M059J (cell line): Measurements from ENCODE around the gene GCNT2. TPM values are rescaled to one million over a fixed set of nuclear protein-coding genes. Genes with fewer than 3 reads are reported as not detected.
"Not testable (repeated sequence)": the region's sequence is repeated elsewhere in the genome, so short reads cannot be mapped to it uniquely, and the experiment has no call there.

Experiments used
- DNase-seq: peaks from one replicate; pipeline ENCODE4 v3.0.0-alpha.2; 2012; ENCODE audit warnings: low read depth
- total RNA-seq: library from RNA; depleted of rRNA; stranded (reverse); fragments of >200 nt; shearing (Covaris generic); gene quantifications from 2 replicates; pipeline ENCODE4 v1.2.3, GENCODE V29; 2014; rRNA removed

Gene GCNT2
- total RNA-seq, 1 experiment from 2014 or later: 22.5 TPM

DNA sequence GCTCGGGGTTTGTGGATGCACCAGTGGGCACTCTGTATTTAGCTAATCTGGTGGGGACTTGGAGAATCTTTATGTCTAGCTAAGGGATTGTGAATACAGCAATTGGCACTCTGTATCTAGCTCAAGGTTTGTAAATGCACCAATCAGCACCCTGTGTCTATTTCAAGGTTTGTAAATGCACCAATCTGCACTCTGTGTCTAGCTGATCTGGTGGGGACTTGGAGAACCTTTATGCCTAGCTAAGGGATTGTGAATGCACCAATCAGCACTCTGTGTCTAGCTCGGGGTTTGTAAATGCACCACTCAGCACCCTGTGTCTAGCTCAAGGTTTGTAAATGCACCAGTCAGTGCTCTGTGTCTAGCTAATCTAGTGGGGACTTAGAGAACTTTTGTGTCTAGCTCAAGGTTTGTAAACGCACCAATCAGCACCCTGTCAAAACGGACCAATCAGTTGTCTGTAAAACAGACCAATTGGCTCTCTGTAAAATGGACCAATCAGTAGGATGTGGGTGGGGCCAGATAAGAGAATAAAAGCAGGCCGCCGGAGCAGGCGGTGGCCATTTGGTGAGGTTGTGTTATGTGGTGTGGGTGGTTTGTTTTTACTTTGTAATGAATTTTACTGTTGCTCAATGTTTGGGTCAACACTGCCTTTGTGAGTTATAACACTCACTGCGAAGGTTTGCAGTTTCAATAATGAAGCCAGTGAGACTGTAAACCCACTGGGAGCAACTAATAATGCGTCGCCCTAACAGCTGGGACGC is 139.5 kb downstream of the GCNT2 start:
- DNase-seq: not testable (repeated sequence)

DNA sequence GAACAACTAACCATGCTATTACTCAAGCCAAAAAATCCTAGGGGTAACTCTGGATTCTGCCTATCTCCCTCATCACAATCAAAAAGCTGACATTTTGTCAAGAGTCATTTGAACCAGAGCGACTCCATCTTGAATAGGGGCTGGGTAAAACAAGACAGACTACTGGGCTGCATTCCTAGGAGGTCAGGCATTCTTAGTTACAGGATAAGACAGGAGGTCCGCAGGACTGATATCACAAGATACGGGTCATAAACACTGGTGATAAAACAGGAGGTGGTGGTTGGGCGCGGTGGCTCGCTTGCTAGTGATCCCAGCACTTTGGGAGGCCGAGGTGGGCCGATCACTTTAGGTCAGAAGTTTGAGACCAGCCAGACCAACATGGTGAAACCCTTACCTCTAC is 141.1 kb downstream of the GCNT2 start:
- no peak for DNase-seq

DNA sequence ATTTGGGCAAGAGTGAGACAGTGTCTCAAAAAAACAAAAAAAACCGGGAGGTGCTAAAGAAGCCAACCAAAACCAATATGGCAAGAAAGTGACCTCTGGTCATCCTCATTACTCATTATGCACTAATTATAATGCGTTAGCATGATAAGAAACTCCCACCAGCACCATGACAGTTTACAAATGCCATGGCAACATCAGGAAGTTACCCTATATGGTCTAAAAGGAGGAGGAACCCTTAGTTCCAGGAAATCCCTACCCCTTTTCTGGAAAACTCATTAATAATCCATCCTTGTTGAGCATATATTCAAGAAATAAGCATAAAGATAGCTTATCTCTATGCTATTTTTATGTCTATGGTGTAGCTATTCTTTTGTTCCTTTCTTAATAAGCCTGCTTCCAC is 141.6 kb downstream of the GCNT2 start:
- DNase-seq: no peak

DNA sequence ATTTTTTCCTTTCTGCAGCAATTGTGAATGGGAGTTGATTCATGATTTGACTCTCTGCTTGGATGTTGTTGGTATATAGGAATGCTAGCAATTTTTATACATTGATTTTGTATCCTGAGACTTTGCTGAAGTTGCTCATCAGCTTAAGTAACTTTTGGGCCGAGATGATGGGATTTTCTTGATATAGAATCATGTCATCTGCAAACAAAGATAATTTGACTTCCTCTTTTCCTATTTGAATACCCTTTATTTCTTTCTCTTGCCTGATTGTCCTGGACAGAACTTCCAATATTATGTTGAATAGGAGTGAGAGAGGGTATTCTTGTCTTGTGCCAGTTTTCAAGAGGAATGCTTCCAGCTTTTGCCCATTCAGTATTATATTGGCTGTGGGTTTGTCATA is 144.4 kb downstream of the GCNT2 start:
- not testable (repeated sequence) for DNase-seq

DNA sequence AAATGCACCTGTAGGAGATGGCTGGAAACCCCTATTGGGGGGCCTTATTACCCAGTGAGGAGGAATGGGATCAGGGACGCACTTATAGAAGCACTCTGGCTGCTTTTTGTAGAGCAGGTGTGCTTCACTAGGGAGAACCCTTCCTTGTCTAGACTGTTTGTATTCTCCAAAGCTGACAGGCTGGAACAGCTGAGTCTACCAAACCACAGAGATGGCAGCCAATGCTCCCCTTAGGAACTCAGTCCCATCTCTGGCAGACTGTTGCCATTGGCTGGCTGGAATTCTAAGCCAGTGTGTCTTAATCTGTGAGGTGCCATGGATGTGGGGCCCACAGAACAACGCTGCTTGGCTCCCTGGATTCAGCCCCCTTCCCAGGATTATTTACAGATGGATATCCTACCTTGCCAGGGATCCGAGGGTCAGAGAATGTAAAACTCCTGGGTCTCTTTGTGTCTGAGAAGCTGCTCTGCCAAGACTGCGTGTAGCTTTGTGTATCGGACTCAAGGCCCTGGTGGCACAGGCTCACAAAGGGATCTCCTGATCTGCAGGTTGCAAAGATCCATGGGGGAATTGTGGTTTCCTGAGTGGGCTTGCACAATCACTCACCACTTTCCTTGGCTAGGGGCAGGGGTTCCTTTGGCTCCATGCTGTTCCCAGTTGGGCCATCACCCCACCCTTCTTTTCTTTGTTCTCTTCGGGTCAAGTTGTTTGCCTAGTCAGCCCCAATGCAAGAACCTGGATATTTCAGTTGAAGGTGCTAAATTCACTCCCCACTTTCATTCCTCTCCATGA is 147.2 kb downstream of the GCNT2 start:
- no peak for DNase-seq

- no peak for DNase-seq
Measured at GRCh38 chr6:10676403-10676802, 155.3 kb downstream of the GCNT2 start.

- DNase-seq: no peak
Measured at GRCh38 chr6:10678456-10678855, 157.3 kb downstream of the GCNT2 start.

Other genes starting within 250 kb of the GCNT2 start
- gene TFAP2A, start 106.3 kb upstream of the GCNT2 start, total RNA-seq: 10.8 and 26.6 TPM in 2 replicates
- 0.32 and 0.44 TPM in 2 replicates for gene C6orf52, start 173.3 kb downstream of the GCNT2 start, total RNA-seq
- 32.1 and 34.6 TPM in 2 replicates for gene PAK1IP1, start 173.6 kb downstream of the GCNT2 start, total RNA-seq
- gene TMEM14C, start 201.7 kb downstream of the GCNT2 start, total RNA-seq: 158 and 204 TPM in 2 replicates
- gene TMEM14B, start 226.5 kb downstream of the GCNT2 start, total RNA-seq: 176 and 207 TPM in 2 replicates